ENCODE data around the gene COPZ2.
A peak's percentile ranks its signal among the peaks of the same experiment; 100 is the strongest.
"Not testable (repeated sequence)": the region's sequence is repeated elsewhere in the genome, so short reads cannot be mapped to it uniquely, and the experiment has no call there.

COPZ2 gene

DNA sequence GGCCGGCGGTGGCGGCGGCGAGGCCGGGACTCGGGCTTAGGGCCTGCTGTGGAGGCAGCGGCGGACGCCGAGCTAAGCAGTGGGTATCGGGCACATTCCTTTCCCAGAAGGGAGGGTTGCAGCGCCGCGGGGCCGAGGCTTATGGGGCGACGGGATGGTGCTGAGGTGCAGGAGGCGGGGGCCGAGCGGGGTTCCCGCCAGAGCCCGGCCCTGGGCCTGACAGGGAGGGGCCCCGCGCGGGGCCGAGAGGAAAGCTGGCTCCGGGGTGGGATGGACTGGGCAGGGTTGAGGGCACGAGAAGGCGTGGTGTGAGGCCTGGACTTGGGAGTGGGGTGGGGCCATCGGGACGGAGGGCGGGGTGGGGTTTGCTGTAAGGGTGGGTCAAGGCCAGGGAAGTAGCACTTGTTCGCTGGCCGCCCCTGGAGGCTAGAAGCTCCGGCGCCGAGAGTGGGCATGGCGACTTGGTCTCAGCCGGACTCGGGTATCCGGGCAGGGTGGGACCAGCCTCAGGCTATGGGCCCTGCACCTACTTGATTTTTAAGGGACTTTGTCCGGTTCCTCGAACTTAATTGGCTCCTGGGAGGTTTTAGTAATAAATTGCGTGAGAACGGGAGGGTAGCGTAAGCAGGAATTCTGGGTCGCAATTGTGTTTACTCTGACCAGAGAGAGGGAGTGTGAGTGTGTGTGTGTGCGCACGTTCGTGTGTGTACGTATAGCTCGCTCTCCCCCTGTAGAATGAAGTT lies 11.0 kb upstream of the COPZ2 start:
- Mint-ChIP-seq H3K4me1 (ENCODE audit: low read depth) (peaks cover 59% of the 10 kb centered on the region), H3K9me3 (no peaks in the 10 kb centered on the region), H3K27me3 (no peaks in the 10 kb centered on the region), H3K27ac (peak overlapping the region; percentile 98), H3K4me3 (peak overlapping the region; percentile 93), H3K36me3 (ENCODE audit: low read depth) (peaks cover 73% of the 10 kb centered on the region)
- no peak for DNase-seq

- Mint-ChIP-seq H3K9me3 (no peaks in the 10 kb centered on the region), H3K27me3 (no peaks in the 10 kb centered on the region), H3K4me3 (peak within 1 kb of the TSS; percentile 93), H3K27ac (peak within 1 kb of the TSS; percentile 98), H3K36me3 (ENCODE audit: low read depth) (peaks cover 66% of the 10 kb centered on the region), H3K4me1 (ENCODE audit: low read depth) (peaks cover 55% of the 10 kb centered on the region)
- DNase-seq = peak; percentile 97
Observed at GRCh38 chr17:48047741-48048383, 10.3 kb upstream of the COPZ2 start, which contains the start of gene NFE2L1. NFE2L1 (plus strand) TSS chr17:48048359; CDS start chr17:48051119, 2,760 bp downstream.

DNA sequence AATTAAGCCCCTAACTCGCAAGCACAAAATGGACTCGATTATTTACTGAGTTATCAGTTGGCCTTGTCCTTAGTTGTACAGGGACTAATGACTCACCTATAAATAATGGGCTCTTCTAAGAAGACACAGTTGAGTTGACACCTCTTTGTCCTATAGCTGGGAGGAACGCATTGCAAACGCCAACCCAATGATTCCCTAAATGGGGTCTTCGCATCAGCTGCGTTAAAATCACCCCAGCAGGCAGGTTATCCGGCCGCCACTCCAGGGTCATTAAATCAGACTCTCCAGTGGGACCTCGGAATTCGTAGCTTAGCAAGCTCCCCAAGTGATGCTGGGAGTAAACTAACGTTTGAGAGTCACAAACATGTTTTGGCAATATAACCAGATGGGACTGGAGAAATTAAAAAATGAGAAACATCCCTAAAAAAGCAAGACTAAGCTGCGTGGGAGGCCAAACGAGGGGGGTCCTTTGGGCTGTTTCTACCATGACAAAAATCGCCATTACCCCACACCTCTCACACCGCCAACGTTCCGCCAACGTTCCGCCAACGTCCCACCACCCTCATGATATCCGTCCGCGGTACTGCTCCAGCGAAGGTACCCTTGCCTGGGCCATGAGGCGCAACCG lies 9.6 kb upstream of the COPZ2 start:
- H3K4me3 Mint-ChIP-seq = peak overlapping the region; percentile 93
- no peak for DNase-seq
- H3K27me3 Mint-ChIP-seq = no peaks in the 10 kb centered on the region
- peaks cover 60% of the 10 kb centered on the region for H3K36me3 Mint-ChIP-seq (ENCODE audit: low read depth)
- no peaks in the 10 kb centered on the region for H3K9me3 Mint-ChIP-seq
- H3K4me1 Mint-ChIP-seq (ENCODE audit: low read depth) = peaks cover 49% of the 10 kb centered on the region
- peak overlapping the region; percentile 98 for H3K27ac Mint-ChIP-seq

- Mint-ChIP-seq H3K27me3 (no peaks in the 10 kb centered on the region), H3K4me1 (ENCODE audit: low read depth) (peaks cover 40% of the 10 kb centered on the region), H3K4me3 (peak overlapping the region; percentile 93), H3K27ac (peak overlapping the region; percentile 98), H3K36me3 (ENCODE audit: low read depth) (peaks cover 50% of the 10 kb centered on the region), H3K9me3 (no peaks in the 10 kb centered on the region)
- no peak for DNase-seq
Observed at GRCh38 chr17:48046296-48046695, 8.7 kb upstream of the COPZ2 start.

DNA sequence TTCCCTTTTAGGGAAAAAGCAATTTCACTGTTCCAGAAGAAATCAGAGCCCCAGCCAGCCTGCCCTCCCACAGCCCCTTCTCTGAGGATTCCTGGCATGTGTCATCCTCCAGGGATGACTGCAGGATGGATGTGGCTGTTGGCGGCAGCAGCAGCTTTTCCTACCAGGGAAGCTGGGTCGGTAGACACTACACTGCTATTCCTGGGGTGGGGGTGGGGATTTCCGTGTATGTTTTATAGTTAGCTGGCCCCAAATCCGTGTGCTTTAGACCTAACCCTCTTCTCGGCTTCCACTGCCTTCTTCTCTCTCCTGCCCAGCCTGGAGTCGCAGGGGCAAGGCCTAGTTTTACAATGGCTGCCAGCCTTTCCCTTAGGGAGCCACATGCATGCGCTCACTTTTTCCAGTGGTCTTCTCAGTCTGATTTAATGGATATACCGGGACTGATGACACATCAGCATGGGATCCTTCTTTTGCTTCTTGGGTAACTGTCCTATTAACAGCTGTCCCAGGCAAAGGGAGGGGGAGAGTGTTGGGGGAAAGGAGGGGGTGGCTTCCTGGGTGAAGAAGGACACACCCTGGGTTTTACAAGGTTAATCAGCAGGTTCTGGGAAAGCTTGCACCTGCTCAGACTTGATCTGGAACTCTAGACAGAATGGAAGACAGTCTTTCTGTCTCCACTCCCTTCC lies 7.9 kb upstream of the COPZ2 start:
- Mint-ChIP-seq H3K27me3 (no peaks in the 10 kb centered on the region), H3K4me3 (peak overlapping the region; percentile 93), H3K9me3 (no peaks in the 10 kb centered on the region), H3K4me1 (ENCODE audit: low read depth) (peaks cover 31% of the 10 kb centered on the region), H3K36me3 (ENCODE audit: low read depth) (peaks cover 42% of the 10 kb centered on the region), H3K27ac (peak overlapping the region; percentile 56)
- DNase-seq = no peak

GRCh38 chr17:48044851-48045250 lies 7.3 kb upstream of the COPZ2 start:
- H3K36me3 Mint-ChIP-seq (ENCODE audit: low read depth) = peaks cover 36% of the 10 kb centered on the region
- no peak overlapping the region for H3K4me3 Mint-ChIP-seq
- H3K27me3 Mint-ChIP-seq = no peaks in the 10 kb centered on the region
- peaks cover 26% of the 10 kb centered on the region for H3K4me1 Mint-ChIP-seq (ENCODE audit: low read depth)
- no peak overlapping the region for H3K27ac Mint-ChIP-seq
- H3K9me3 Mint-ChIP-seq = no peaks in the 10 kb centered on the region
- no peak for DNase-seq

DNA sequence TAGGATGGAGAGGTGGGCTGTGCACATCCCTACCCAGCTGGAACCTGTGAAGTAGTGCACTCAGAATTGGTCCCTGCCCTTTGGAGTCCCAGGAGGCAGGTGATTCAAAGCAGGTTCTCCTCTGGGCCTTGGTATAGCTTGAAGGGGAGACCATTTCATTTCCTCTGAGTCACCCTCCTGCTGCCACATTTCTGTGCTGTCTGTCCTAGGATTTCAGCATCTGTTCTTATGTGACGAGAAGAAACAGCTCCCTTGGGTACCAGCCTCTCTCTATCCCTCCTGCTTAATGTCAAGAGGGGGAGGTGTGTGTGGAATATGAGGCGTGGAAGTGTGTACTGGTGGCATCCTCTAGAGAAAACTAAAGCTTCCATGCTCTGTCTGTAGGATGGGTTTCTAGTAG lies 5.6 kb upstream of the COPZ2 start:
- Mint-ChIP-seq H3K4me1 (ENCODE audit: low read depth) (peaks cover 23% of the 10 kb centered on the region), H3K9me3 (no peaks in the 10 kb centered on the region), H3K36me3 (ENCODE audit: low read depth) (peaks cover 20% of the 10 kb centered on the region), H3K4me3 (no peak overlapping the region), H3K27ac (no peak overlapping the region), H3K27me3 (peaks cover 12% of the 10 kb centered on the region)
- no peak for DNase-seq

DNA sequence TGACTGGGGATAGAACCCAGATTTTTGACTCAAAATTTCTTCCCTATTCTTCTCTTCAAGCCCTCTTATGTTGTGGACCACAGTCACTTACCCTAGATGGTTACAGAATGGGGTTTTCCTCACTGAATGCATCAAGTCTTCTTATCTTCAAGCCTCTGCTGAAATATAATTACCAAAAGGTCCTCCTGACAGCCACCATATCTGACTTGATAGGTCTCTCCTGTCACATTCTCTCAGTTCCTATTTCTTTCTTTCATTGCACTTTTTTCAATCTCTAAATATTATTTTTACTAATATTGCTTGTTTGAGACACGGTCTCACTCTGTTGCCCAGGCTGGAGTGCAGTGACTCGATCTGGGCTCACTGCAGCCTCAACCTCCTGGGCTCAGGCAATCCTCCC lies 1.1 kb upstream of the COPZ2 start:
- peaks cover 35% of the 10 kb centered on the region for H3K27me3 Mint-ChIP-seq
- no peak overlapping the region for H3K27ac Mint-ChIP-seq

GRCh38 chr17:48037838-48038323 lies 284 bp upstream of the COPZ2 start:
- peaks cover 43% of the 10 kb centered on the region for H3K27me3 Mint-ChIP-seq
- H3K9me3 Mint-ChIP-seq = no peaks in the 10 kb centered on the region
- DNase-seq = no peak
- H3K4me3 Mint-ChIP-seq = peak overlapping the region; percentile 73
- peak overlapping the region; percentile 74 for H3K27ac Mint-ChIP-seq
- H3K4me1 Mint-ChIP-seq (ENCODE audit: low read depth) = peaks cover 11% of the 10 kb centered on the region
- H3K36me3 Mint-ChIP-seq (ENCODE audit: low read depth) = no peaks in the 10 kb centered on the region

More for the DNA sequence above, 1.1 kb upstream of the COPZ2 start:
- no peak overlapping the region for H3K4me3 Mint-ChIP-seq
- H3K36me3 Mint-ChIP-seq (ENCODE audit: low read depth) = no peaks in the 10 kb centered on the region
- H3K9me3 Mint-ChIP-seq = no peaks in the 10 kb centered on the region
- no peak for DNase-seq
- peaks cover 16% of the 10 kb centered on the region for H3K4me1 Mint-ChIP-seq (ENCODE audit: low read depth)

- Mint-ChIP-seq H3K36me3 (ENCODE audit: low read depth) (no peaks in the 10 kb centered on the region), H3K27ac (no peak overlapping the region), H3K4me3 (peak overlapping the region; percentile 80), H3K4me1 (ENCODE audit: low read depth) (peaks cover 11% of the 10 kb centered on the region), H3K9me3 (no peaks in the 10 kb centered on the region), H3K27me3 (peaks cover 53% of the 10 kb centered on the region)
- no peak for DNase-seq
Observed at GRCh38 chr17:48036693-48037035, 933 bp downstream of the COPZ2 start.

GRCh38 chr17:48034734-48035133 lies 2.9 kb downstream of the COPZ2 start:
- Mint-ChIP-seq H3K27me3 (peaks cover 61% of the 10 kb centered on the region), H3K4me1 (ENCODE audit: low read depth) (peaks cover 11% of the 10 kb centered on the region)
- not testable (repeated sequence) for H3K27ac Mint-ChIP-seq; H3K9me3 Mint-ChIP-seq; H3K4me3 Mint-ChIP-seq; DNase-seq; H3K36me3 Mint-ChIP-seq (ENCODE audit: low read depth)

- Mint-ChIP-seq H3K36me3 (ENCODE audit: low read depth) (no peaks in the 10 kb centered on the region), H3K4me1 (ENCODE audit: low read depth) (peaks cover 3% of the 10 kb centered on the region), H3K9me3 (no peaks in the 10 kb centered on the region), H3K4me3 (no peak overlapping the region), H3K27ac (no peak overlapping the region), H3K27me3 (peaks cover 47% of the 10 kb centered on the region)
- no peak for DNase-seq
Observed at GRCh38 chr17:48031966-48032365, 5.6 kb downstream of the COPZ2 start.

DNA sequence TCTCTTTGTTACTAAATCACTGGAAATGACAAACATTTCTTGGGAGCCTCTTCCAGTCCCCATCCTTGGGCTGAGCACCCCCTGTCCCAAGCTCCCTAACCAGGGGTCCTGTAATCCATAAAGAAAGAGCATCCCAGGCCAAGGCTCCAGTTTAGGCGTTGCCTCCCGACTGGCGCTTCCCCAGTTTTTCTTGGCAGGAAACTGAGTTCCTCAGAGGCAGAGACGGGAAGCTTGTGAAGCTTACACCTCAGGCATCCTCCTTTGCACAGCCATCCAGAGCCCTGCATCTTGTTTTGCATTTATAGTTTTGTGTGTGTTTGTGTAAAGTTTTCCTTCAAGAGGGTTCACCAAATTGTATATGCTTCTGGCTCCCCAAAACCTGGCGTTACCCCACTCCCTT lies 7.1 kb downstream of the COPZ2 start:
- peaks cover 50% of the 10 kb centered on the region for H3K27me3 Mint-ChIP-seq

DNA sequence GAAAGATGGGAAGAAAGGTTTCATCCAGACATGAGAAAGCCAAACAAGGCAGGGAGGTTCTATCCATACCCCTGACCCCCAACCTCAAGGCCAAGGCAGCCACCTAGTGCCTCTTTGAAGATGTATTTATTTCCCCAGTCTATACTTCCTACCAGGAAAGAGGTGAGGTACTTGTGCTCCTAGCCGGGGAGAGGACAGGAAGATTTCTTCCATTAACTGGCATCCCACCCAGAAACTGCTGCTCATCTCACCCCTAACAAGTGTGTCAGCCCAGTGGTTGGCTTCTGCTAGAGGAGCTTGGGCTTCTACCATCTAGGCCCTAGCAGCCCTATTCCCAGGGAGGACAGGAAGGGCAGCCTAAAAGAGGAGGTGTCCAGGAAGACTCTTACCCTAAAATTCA lies 8.9 kb downstream of the COPZ2 start:
- Mint-ChIP-seq H3K4me3 (no peak overlapping the region), H3K27ac (no peak overlapping the region), H3K9me3 (no peaks in the 10 kb centered on the region), H3K36me3 (ENCODE audit: low read depth) (no peaks in the 10 kb centered on the region), H3K4me1 (ENCODE audit: low read depth) (peaks cover 26% of the 10 kb centered on the region), H3K27me3 (peaks cover 56% of the 10 kb centered on the region)
- no peak for DNase-seq

More for the DNA sequence above, 7.1 kb downstream of the COPZ2 start:
- Mint-ChIP-seq H3K27ac (no peak overlapping the region), H3K36me3 (ENCODE audit: low read depth) (no peaks in the 10 kb centered on the region), H3K4me3 (no peak overlapping the region), H3K9me3 (no peaks in the 10 kb centered on the region), H3K4me1 (ENCODE audit: low read depth) (peaks cover 13% of the 10 kb centered on the region)
- DNase-seq = no peak
